ENCODE measurements around the gene FOXO6.

Gene FOXO6

GRCh38 chr1:41428738-41429640 is 67.8 kb downstream of the FOXO6 start:
- DNase-seq = no peak

- no peak for DNase-seq
These were observed 68.4 kb downstream of the FOXO6 start for GRCh38 chr1:41429641-41430035.

- DNase-seq = no peak
These were observed 68.8 kb downstream of the FOXO6 start for GRCh38 chr1:41430069-41430468.

- no peak for DNase-seq
These were observed 69.3 kb downstream of the FOXO6 start for GRCh38 chr1:41430582-41430981.

GRCh38 chr1:41431490-41432350 is 70.5 kb downstream of the FOXO6 start:
- no peak for DNase-seq
